ENCODE measurements around the gene TAS1R3.

DNA sequence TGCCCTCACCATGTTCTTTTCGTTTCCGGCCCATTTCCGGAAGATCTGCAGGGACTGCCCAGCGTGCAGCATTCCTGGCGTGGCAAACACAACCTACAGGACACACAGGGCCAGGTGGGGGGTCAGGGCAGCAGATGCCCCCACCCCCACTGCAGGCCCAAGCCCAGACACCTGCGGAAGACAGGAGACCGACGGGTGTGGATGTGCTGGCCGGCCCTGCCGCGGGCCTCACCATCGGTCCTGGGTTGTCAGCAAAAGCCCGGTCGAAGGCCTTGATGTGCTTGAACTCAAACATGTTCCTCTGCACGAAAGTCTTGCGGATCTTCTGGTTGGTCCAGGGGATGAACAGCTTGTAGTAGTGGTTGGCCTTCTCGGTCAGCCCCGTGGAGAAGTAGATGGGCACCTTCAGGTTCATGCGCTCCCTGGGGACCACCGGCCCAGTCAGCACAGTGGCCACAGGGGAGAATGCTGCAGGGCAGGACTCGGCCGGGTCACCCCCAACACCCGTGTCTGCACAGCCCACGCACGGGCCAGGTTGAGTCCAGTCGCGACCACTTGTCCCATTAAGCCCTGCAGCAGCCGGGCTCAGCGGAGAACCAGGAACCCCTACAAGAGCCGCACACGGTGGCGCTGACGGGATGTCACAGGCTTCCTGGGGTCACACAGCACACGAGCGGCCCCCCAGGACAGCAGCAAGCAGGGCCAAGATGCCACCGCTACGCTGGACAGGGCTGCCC lies 17.4 kb upstream of the TAS1R3 start:
- no peak for TF ChIP-seq ZNF565 (CRISPR knock-in tag; conservative IDR thresholded peaks at IDR 0.05; ENCODE audit: low read depth)
- no peak for TF ChIP-seq RARB (CRISPR knock-in tag; IDR thresholded peaks at IDR 0.05)
- TF ChIP-seq, protein P1, sequence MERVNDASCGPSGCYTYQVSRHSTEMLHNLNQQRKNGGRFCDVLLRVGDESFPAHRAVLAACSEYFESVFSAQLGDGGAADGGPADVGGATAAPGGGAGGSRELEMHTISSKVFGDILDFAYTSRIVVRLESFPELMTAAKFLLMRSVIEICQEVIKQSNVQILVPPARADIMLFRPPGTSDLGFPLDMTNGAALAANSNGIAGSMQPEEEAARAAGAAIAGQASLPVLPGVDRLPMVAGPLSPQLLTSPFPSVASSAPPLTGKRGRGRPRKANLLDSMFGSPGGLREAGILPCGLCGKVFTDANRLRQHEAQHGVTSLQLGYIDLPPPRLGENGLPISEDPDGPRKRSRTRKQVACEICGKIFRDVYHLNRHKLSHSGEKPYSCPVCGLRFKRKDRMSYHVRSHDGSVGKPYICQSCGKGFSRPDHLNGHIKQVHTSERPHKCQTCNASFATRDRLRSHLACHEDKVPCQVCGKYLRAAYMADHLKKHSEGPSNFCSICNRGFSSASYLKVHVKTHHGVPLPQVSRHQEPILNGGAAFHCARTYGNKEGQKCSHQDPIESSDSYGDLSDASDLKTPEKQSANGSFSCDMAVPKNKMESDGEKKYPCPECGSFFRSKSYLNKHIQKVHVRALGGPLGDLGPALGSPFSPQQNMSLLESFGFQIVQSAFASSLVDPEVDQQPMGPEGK (CRISPR knock-in tag; IDR thresholded peaks at IDR 0.05; ENCODE audit: borderline replicate concordance) = no peak
- TF ChIP-seq, protein P2, sequence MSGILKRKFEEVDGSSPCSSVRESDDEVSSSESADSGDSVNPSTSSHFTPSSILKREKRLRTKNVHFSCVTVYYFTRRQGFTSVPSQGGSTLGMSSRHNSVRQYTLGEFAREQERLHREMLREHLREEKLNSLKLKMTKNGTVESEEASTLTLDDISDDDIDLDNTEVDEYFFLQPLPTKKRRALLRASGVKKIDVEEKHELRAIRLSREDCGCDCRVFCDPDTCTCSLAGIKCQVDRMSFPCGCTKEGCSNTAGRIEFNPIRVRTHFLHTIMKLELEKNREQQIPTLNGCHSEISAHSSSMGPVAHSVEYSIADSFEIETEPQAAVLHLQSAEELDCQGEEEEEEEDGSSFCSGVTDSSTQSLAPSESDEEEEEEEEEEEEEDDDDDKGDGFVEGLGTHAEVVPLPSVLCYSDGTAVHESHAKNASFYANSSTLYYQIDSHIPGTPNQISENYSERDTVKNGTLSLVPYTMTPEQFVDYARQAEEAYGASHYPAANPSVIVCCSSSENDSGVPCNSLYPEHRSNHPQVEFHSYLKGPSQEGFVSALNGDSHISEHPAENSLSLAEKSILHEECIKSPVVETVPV (CRISPR knock-in tag; IDR thresholded peaks at IDR 0.05) = no peak
- TF ChIP-seq ZFP3 (CRISPR knock-in tag; IDR thresholded peaks at IDR 0.05) = no peak
- TF ChIP-seq, protein P3, sequence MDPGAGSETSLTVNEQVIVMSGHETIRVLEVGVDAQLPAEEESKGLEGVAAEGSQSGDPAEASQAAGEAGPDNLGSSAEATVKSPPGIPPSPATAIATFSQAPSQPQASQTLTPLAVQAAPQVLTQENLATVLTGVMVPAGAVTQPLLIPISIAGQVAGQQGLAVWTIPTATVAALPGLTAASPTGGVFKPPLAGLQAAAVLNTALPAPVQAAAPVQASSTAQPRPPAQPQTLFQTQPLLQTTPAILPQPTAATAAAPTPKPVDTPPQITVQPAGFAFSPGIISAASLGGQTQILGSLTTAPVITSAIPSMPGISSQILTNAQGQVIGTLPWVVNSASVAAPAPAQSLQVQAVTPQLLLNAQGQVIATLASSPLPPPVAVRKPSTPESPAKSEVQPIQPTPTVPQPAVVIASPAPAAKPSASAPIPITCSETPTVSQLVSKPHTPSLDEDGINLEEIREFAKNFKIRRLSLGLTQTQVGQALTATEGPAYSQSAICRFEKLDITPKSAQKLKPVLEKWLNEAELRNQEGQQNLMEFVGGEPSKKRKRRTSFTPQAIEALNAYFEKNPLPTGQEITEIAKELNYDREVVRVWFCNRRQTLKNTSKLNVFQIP (CRISPR knock-in tag; IDR thresholded peaks at IDR 0.05; ENCODE audit: borderline replicate concordance, low read depth) = no peak
- TF ChIP-seq ZC3H10 (CRISPR knock-in tag; IDR thresholded peaks at IDR 0.05) = no peak
- TF ChIP-seq CSDC2 (CRISPR knock-in tag; IDR thresholded peaks at IDR 0.05) = no peak
- no peak for TF ChIP-seq ZFP30 (CRISPR knock-in tag; IDR thresholded peaks at IDR 0.05)
- TF ChIP-seq, protein P4, sequence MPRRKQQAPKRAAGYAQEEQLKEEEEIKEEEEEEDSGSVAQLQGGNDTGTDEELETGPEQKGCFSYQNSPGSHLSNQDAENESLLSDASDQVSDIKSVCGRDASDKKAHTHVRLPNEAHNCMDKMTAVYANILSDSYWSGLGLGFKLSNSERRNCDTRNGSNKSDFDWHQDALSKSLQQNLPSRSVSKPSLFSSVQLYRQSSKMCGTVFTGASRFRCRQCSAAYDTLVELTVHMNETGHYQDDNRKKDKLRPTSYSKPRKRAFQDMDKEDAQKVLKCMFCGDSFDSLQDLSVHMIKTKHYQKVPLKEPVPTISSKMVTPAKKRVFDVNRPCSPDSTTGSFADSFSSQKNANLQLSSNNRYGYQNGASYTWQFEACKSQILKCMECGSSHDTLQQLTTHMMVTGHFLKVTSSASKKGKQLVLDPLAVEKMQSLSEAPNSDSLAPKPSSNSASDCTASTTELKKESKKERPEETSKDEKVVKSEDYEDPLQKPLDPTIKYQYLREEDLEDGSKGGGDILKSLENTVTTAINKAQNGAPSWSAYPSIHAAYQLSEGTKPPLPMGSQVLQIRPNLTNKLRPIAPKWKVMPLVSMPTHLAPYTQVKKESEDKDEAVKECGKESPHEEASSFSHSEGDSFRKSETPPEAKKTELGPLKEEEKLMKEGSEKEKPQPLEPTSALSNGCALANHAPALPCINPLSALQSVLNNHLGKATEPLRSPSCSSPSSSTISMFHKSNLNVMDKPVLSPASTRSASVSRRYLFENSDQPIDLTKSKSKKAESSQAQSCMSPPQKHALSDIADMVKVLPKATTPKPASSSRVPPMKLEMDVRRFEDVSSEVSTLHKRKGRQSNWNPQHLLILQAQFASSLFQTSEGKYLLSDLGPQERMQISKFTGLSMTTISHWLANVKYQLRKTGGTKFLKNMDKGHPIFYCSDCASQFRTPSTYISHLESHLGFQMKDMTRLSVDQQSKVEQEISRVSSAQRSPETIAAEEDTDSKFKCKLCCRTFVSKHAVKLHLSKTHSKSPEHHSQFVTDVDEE (CRISPR knock-in tag; IDR thresholded peaks at IDR 0.05) = no peak
- TF ChIP-seq ZNF70 (CRISPR knock-in tag; IDR thresholded peaks at IDR 0.05) = no peak
